Measurements from ENCODE around the gene ST3GAL6.

Gene ST3GAL6

GRCh38 chr3:98817547-98818041 is 54.5 kb downstream of the ST3GAL6 start:
- Histone ChIP-seq H3K36me3 (ENCODE audit: insufficient read depth, low read length) (no peaks in the 10 kb centered on the region), H3K79me2 (ENCODE audit: insufficient read depth, low read length) (no peaks in the 10 kb centered on the region), H3K9ac (ENCODE audit: low read length) (no peak overlapping the region), H4K20me1 (ENCODE audit: insufficient read depth, low read length) (no peaks in the 10 kb centered on the region), H3K9me3 (ENCODE audit: low read length) (no peaks in the 10 kb centered on the region), H3K9me2 (ENCODE audit: low read depth, low read length) (no peaks in the 10 kb centered on the region), H3F3A (ENCODE audit: insufficient read depth, low read length) (no peaks in the 10 kb centered on the region), H3K27me3 (ENCODE audit: insufficient read depth, low read length) (no peaks in the 10 kb centered on the region), H2AFZ (ENCODE audit: low read length) (no peak overlapping the region), H3K4me1 (ENCODE audit: insufficient read depth, low read length, severe bottlenecking) (no peaks in the 10 kb centered on the region), H3K27ac (ENCODE audit: low read depth, low read length, poor library complexity, severe bottlenecking) (no peak overlapping the region), H3K4me2 (ENCODE audit: low read length) (no peak overlapping the region), H3K4me3 (ENCODE audit: low read depth, low read length, poor library complexity, severe bottlenecking) (no peak overlapping the region)
- TF ChIP-seq CTCF (IDR thresholded peaks at IDR 0.05; ENCODE audit: low read length) (peak; percentile 69), EZH2 (IDR thresholded peaks at IDR 0.05; ENCODE audit: borderline replicate concordance, low read length) (no peak)

GRCh38 chr3:98821063-98821462 is 57.9 kb downstream of the ST3GAL6 start:
- Histone ChIP-seq H3K36me3 (ENCODE audit: insufficient read depth, low read length) (no peaks in the 10 kb centered on the region), H3K27me3 (ENCODE audit: insufficient read depth, low read length) (no peaks in the 10 kb centered on the region), H3F3A (ENCODE audit: insufficient read depth, low read length) (no peaks in the 10 kb centered on the region), H3K9me3 (ENCODE audit: low read length) (no peaks in the 10 kb centered on the region), H2AFZ (ENCODE audit: low read length) (no peak overlapping the region), H3K27ac (ENCODE audit: low read depth, low read length, poor library complexity, severe bottlenecking) (no peak overlapping the region), H3K4me2 (ENCODE audit: low read length) (no peak overlapping the region), H3K4me1 (ENCODE audit: insufficient read depth, low read length, severe bottlenecking) (no peaks in the 10 kb centered on the region), H3K9me2 (ENCODE audit: low read depth, low read length) (no peaks in the 10 kb centered on the region), H3K4me3 (ENCODE audit: low read depth, low read length, poor library complexity, severe bottlenecking) (no peak overlapping the region), H4K20me1 (ENCODE audit: insufficient read depth, low read length) (no peaks in the 10 kb centered on the region), H3K79me2 (ENCODE audit: insufficient read depth, low read length) (no peaks in the 10 kb centered on the region), H3K9ac (ENCODE audit: low read length) (no peak overlapping the region)
- TF ChIP-seq CTCF (IDR thresholded peaks at IDR 0.05; ENCODE audit: low read length) (no peak), EZH2 (IDR thresholded peaks at IDR 0.05; ENCODE audit: borderline replicate concordance, low read length) (no peak)

GRCh38 chr3:98823791-98824190 is 60.7 kb downstream of the ST3GAL6 start:
- Histone ChIP-seq H3F3A (ENCODE audit: insufficient read depth, low read length) (no peaks in the 10 kb centered on the region), H3K27me3 (ENCODE audit: insufficient read depth, low read length) (no peaks in the 10 kb centered on the region), H4K20me1 (ENCODE audit: insufficient read depth, low read length) (no peaks in the 10 kb centered on the region), H3K27ac (ENCODE audit: low read depth, low read length, poor library complexity, severe bottlenecking) (no peak overlapping the region), H3K9ac (ENCODE audit: low read length) (no peak overlapping the region), H3K9me2 (ENCODE audit: low read depth, low read length) (no peaks in the 10 kb centered on the region), H3K4me1 (ENCODE audit: insufficient read depth, low read length, severe bottlenecking) (no peaks in the 10 kb centered on the region), H3K9me3 (ENCODE audit: low read length) (no peaks in the 10 kb centered on the region), H2AFZ (ENCODE audit: low read length) (no peak overlapping the region), H3K4me3 (ENCODE audit: low read depth, low read length, poor library complexity, severe bottlenecking) (no peak overlapping the region), H3K4me2 (ENCODE audit: low read length) (no peak overlapping the region), H3K36me3 (ENCODE audit: insufficient read depth, low read length) (no peaks in the 10 kb centered on the region), H3K79me2 (ENCODE audit: insufficient read depth, low read length) (no peaks in the 10 kb centered on the region)
- TF ChIP-seq CTCF (IDR thresholded peaks at IDR 0.05; ENCODE audit: low read length) (no peak), EZH2 (IDR thresholded peaks at IDR 0.05; ENCODE audit: borderline replicate concordance, low read length) (no peak)
